SK-N-SH treated with all-trans-retinoic acid at 6 μM for 48 hours (cell line): ENCODE data around the gene NFYB.

ENCODE experiments used
- ESRRG ChIP-seq: fragments of 250-450 bp; sonication (Bioruptor Pico); IDR thresholded peaks from 2 replicates; pipeline ENCODE4 v1.6.1; 2021; ENCODE audit warnings: mild to moderate bottlenecking
- ZC3H10 ChIP-seq: fragments of 250-450 bp; sonication (Bioruptor Pico); IDR thresholded peaks from 2 replicates; pipeline ENCODE4 v1.5.1; 2021; ENCODE audit warnings: mild to moderate bottlenecking, moderate library complexity
- ZFP30 ChIP-seq: fragments of 450-650 bp; formaldehyde crosslinking; IDR thresholded peaks from 2 replicates; pipeline ENCODE4 v1.5.0; 2022; ENCODE audit warnings: mild to moderate bottlenecking, moderate library complexity
- ZNF70 ChIP-seq: fragments of 450-650 bp; formaldehyde crosslinking; IDR thresholded peaks from 2 replicates; pipeline ENCODE4 v1.5.0; 2020; ENCODE audit warnings: mild to moderate bottlenecking, moderate library complexity
- TF ChIP-seq, protein P1 (sequence below): fragments of 250-450 bp; sonication (Bioruptor Pico); IDR thresholded peaks from 2 replicates; pipeline ENCODE4 v1.8.0; 2020; ENCODE audit warnings: mild to moderate bottlenecking, moderate library complexity, borderline replicate concordance
- TF ChIP-seq, protein P2 (sequence below): fragments of 250-450 bp; sonication (Bioruptor Pico); IDR thresholded peaks from 2 replicates; pipeline ENCODE4 v1.5.1; 2020; ENCODE audit warnings: low read depth, mild to moderate bottlenecking, moderate library complexity

DNA sequence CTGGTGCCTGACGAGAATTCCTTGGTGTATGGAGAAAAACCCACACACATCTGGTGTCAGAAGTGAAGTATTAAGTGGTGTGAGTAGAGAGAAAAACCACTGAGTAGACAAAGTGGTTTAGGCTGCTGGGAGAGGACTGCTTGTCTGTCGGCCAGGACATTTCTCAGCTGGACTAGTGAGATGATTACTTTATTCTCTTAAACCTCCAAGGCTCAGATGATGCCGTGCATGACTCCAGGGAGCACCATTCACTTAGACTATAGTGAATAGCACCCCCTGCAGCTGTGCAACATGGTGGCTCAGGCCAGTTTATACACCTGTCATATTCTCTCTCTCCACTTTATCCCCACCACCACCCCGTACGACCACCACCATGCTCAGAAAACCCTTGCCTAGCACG lies 28.5 kb upstream of the NFYB start:
- TF ChIP-seq ESRRG (CRISPR knock-in tag), result no peak
- TF ChIP-seq, protein P1, sequence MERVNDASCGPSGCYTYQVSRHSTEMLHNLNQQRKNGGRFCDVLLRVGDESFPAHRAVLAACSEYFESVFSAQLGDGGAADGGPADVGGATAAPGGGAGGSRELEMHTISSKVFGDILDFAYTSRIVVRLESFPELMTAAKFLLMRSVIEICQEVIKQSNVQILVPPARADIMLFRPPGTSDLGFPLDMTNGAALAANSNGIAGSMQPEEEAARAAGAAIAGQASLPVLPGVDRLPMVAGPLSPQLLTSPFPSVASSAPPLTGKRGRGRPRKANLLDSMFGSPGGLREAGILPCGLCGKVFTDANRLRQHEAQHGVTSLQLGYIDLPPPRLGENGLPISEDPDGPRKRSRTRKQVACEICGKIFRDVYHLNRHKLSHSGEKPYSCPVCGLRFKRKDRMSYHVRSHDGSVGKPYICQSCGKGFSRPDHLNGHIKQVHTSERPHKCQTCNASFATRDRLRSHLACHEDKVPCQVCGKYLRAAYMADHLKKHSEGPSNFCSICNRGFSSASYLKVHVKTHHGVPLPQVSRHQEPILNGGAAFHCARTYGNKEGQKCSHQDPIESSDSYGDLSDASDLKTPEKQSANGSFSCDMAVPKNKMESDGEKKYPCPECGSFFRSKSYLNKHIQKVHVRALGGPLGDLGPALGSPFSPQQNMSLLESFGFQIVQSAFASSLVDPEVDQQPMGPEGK (CRISPR knock-in tag), result no peak
- no peak for TF ChIP-seq ZNF70 (CRISPR knock-in tag)
- no peak for TF ChIP-seq ZC3H10 (CRISPR knock-in tag)
- TF ChIP-seq, protein P2, sequence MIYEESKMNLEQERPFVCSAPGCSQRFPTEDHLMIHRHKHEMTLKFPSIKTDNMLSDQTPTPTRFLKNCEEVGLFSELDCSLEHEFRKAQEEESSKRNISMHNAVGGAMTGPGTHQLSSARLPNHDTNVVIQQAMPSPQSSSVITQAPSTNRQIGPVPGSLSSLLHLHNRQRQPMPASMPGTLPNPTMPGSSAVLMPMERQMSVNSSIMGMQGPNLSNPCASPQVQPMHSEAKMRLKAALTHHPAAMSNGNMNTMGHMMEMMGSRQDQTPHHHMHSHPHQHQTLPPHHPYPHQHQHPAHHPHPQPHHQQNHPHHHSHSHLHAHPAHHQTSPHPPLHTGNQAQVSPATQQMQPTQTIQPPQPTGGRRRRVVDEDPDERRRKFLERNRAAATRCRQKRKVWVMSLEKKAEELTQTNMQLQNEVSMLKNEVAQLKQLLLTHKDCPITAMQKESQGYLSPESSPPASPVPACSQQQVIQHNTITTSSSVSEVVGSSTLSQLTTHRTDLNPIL (CRISPR knock-in tag), result no peak
- TF ChIP-seq ZFP30 (CRISPR knock-in tag), result no peak
